ENCODE measurements around the gene FBXW8. TPM values are rescaled to one million over a fixed set of nuclear protein-coding genes. Genes with fewer than 3 reads are reported as not detected.

FBXW8 gene
- total RNA-seq, 1 donor from 2014 or later, result 6.8 TPM

DNA sequence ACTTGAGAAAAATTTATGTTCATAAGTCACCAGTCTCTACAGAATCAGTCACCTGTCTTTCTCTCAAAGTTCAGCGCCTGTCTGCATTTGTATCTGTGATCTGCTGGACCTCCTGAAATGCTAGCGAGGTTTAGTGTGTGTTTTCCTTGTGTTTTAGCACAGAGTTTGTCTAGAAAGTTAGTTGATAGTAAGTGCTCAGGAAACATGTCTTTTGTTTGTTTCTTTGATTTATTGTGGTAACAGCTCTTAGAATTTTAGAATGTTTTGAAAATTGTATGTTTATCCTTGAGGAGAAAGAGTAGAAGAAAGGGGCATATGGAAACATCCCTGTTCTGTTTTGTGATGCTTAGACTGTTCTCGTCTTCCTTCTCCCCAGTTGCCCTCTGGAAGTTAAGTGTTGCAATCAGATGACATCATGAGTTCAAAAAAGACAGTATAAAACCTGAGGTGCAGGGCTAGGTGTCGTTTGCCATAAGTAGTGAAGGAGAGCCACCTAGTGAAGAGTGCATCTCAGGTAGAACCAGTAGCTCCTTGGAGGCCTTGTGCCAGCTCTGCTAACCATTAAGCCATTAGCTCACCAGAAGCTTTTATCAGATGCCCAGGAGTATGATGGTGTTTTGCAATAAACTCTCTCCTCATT, 44.8 kb downstream of the FBXW8 start:
- DNase-seq (ENCODE audit: low read depth in 2 of 2), result no peak

- no peak for DNase-seq (ENCODE audit: low read depth in 2 of 2)
These were observed 47.9 kb downstream of the FBXW8 start for GRCh38 chr12:116958402-116959197.

DNA sequence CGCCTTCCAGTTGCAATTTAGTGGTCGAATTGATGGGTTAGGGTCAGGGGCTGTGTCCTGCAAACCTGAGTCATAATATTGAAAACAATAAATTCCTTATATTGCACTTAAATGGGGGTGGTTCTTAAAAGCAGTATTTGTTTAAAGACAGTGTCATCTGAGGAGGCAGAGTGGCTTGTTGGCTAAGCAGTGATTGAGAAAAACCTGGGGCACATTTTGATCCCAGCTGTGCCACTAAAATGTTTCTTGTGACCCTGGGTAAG, 48.4 kb downstream of the FBXW8 start:
- DNase-seq (ENCODE audit: low read depth in 2 of 2), result no peak

GRCh38 chr12:116959845-116960514, 49.2 kb downstream of the FBXW8 start:
- DNase-seq (ENCODE audit: low read depth in 2 of 2), result no peak

DNA sequence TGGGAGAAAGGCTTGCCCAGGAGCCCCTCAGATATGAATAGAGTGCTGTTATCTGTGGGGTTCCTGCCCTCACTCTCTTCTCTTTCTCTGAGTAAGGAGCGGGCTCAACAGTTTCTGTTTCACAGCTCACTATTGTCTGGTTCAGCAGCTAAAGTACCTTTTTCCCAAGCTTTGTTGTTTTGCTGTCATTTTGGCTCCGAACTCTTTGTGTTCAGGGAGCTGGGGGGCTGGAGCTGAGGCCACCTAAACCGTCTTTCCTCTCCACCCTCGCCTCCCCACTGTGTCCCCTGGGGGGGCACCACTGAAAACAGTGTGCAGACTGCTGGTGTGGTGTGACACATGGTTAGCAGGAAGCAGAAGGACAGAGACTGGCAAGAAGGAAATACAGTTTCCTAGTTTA, 51.4 kb downstream of the FBXW8 start:
- DNase-seq (ENCODE audit: low read depth in 2 of 2), result no peak

GRCh38 chr12:116962783-116963356, 52.1 kb downstream of the FBXW8 start:
- no peak for DNase-seq (ENCODE audit: low read depth in 2 of 2)

DNA sequence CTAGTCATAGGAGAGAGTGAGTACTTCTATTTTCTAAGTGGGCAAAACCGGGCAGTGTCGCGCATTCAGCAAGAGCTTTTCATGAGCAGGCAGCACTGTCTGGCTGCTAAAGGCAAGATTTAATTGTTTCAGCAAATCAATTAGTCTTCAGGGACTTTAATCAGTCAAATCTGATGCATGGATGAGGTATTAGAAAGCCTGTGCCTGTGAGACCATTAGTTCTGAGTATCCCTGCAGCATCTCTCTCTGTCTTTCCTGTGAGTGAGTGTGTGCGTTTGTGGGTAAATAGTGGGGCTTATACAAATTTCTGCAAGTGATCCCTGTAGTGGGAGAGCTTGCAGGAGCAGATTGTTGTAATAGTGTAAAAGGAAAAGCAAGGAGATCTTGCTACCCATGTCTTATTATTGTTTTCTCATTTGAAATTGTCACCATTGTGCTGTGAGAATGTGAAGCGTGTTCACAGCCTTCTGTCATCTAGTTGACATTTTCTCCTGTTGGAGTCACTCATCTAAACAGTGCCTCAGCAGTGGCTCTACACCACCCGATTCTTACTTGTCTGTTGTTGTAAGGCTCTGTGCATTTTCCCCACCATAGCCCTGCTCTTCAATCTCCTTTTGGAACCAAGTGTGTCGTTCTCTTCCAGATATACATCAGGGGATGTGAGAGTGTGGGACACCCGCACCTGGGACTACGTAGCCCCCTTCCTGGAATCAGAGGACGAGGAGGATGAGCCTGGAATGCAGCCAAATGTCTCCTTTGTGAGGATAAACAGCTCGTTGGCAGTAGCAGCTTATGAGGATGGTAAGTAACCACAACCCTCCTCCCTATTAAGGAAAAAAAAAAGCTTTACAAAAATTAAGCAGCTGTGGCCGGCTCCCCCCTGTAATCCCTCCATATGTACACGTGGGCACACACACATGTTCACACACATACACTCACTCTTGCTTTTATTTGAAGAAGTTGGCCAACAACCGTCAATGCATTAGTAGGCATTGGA, 53.6 kb downstream of the FBXW8 start:
- no peak for DNase-seq (ENCODE audit: low read depth in 2 of 2)

- no peak for DNase-seq (ENCODE audit: low read depth in 2 of 2)
These were observed 58.2 kb downstream of the FBXW8 start for GRCh38 chr12:116968986-116969385.

DNA sequence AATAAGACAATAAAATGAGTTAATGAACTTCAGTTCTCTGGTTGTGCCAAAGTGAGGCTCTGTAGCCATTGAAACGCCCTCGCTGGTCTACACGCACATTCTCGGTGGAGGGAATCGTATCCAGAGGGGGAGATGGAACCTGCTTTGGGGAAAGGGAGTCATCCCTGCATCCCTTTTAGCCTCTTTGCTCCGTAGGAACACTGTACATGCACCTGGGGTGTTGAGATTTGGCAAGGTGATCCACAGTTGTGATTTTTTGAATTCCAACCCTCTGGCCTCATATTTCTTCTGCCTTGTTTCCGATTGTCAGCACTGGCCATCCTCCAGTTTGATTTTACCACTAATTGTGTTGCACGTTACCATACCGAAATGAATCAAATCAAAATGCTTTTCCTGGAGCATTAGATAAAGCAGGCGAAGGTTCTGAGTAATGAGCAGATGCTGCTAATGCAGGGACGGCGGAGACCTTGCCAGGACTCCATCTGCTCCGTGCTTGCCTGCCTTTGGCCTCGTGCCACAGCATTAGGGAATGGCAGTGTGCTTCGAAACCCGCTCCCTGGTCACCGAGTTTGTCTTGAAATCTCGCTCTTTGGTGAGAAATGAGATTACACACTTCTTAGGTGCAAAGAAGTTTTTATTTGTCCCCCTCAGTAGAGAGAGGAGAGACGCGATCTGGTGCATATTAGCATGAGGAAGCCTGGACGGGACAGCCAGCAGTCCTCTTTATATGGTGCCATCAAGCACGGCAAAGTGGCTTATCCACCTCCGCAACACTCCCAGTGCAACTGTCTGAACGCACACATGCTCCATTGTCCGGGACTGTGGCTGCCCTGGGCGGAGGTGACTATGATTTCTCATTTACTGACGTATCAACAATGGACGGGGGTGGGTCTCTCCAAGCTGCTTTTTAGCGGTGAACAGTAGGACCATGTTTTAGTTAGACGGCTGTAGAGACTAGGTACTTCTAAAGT, 59.1 kb downstream of the FBXW8 start:
- no peak for DNase-seq (ENCODE audit: low read depth in 2 of 2)

DNA sequence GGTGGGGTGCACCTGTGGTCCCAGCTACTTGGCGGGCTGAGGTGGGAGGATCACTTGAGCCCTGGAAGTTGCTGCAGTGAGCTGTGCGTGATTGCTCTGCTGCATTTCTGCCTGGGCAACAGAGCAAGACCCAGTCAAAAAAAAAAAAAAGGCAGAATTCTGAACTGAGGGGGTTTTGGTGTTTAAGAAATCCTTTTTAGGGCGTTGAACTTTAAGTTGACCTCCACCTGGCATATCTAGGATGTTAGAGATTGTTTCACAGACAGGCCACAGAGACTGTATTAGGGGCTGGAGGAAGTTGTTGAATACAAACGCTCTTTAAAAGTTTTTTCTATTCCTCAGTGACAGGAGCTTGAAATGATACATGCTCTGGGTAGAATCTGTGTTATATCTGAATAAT, 60.5 kb downstream of the FBXW8 start:
- no peak for DNase-seq (ENCODE audit: low read depth in 2 of 2)

DNA sequence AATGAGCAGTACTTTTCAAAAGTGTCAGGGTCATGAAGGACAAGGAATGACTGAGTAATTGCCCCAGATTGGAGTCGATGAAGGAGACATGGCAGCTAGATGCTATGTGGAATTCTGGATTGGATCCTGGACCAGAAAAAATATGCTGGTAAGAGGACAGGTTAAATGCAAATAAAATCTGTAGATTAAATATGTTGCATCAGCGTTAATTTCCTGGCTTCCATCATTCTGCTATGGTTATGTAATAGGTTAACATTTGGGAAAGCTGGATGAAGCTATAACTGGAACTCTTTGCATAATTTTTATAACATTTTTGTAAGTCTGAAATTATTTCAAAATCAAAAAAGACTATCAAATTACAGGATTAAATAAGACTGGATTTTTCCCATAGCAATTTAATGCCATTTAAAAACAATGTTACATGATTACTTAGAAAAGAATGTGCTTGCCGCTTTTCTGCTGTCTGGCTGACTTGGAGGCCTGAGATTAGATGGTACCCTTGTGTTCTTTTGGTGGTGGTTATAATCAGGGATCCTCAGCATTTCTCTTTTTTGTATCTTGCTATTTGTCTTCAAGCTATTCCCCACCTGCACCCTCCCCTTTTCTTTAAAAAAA, 65.1 kb downstream of the FBXW8 start:
- no peak for DNase-seq (ENCODE audit: low read depth in 2 of 2)

GRCh38 chr12:116977465-116978380, 67.0 kb downstream of the FBXW8 start:
- no peak for DNase-seq (ENCODE audit: low read depth in 2 of 2)

- DNase-seq (ENCODE audit: low read depth in 2 of 2), result no peak
These were observed 68.2 kb downstream of the FBXW8 start for GRCh38 chr12:116978791-116979508.

DNA sequence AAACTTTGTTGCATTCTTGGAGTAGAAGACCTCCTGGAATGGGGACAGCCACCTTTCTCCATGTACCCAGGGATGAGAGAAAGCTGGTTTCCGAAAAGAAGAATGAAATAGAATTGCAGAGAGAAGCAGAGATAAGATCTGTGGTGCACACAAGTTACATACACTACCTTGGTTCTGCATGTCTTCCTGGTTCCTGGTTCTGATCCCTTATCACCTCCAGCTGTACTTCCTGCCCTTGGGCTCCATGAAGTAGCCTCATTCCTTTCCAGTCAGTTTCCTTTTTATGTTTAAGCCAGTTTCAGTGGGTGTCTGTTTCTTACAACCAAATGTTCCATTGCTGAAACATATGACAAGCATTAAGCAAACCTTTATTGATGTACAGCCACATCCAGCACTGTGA, 69.3 kb downstream of the FBXW8 start:
- no peak for DNase-seq (ENCODE audit: low read depth in 2 of 2)

DNA sequence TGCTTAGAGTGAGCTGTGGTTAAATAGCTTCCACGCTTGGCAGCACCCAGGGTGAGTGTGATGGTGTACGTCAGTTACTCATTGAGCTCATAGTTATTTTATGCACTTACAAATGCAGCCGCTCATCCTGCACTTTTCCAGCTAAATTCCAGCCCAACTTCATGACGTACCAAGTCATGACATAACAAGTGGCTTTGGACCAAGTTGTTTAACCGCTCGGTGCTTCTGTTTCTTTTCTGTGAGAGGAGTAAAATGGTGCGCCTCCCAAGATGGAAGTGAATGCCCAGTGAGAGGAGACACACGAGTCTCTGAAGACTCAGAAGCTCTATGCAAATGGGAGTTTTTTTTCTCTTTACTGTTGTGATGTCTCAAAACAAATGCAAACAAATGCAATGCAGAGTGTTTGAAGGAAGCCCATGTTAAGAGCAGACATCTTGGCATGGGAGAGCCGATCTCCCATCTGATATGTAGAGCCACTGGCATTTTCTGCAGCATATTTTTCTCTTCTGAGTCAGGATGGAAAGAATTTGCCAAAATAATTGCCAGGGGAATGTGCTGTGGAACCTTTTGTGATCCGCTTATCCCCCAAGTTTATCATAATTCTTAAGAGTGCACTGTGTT, 72.2 kb downstream of the FBXW8 start:
- no peak for DNase-seq (ENCODE audit: low read depth in 2 of 2)

DNA sequence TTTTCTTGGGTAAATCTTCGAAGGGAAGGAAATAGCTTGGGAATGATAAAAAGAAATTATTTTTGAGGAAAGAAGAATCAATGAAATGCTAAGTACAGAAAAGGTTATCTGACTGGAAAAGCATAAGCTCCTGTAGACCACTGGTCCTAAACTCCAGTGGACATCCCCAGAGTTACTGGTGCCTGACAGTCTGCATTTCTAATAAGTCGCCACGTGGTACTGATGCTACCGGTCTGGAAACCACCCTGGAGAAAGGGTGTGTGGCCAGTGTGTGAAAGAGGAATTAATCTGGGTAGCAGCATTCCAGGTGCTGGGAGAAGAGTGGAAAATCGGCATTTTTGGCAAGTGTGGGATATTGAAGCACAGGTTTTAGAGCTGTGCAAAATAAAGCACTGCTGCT, 73.3 kb downstream of the FBXW8 start:
- no peak for DNase-seq (ENCODE audit: low read depth in 2 of 2)

DNA sequence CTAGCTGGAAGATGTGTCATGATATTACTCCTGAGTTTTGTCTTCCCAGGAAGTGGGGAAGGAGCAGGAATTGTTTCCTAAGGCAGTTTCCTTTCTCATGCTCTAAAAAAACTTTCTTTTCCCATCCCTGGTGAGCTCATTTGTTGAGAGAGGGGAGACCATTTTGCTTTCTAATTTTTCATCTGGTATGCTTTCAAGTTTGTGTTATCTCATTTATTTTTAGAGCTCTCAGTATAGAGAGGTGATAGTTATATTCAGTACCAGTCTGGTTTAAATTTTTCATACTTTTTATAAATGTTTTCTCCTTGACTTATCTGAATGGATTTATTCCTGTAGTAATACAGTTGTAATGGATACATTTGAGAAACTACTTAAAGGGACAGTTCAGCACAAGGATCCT, 79.6 kb downstream of the FBXW8 start:
- no peak for DNase-seq (ENCODE audit: low read depth in 2 of 2)
